Testis (tissue), 3 donors: Measurements from ENCODE around the gene PERP. TPM values are rescaled to one million over a fixed set of nuclear protein-coding genes. Genes with fewer than 3 reads are reported as not detected.

Experiments used
- DNase-seq: peaks from one replicate; pipeline ENCODE4 v3.0.0-alpha.2; 2019
- H3K27ac ChIP-seq, 2 donors: fragments of 200-600 bp; sonication (generic); one replicate each; pipeline ENCODE4 v1.5.1; 2019
- H3K27me3 ChIP-seq: fragments of 200-600 bp; sonication (generic); one replicate; pipeline ENCODE4 v1.5.1; 2019
- H3K36me3 ChIP-seq: fragments of 200-600 bp; sonication (generic); one replicate; pipeline ENCODE4 v1.5.1; 2017; ENCODE audit warnings: low read depth; ENCODE audit errors: missing control alignments
- H3K4me1 ChIP-seq: fragments of 200-600 bp; sonication (generic); one replicate; pipeline ENCODE4 v1.5.1; 2019
- H3K4me3 ChIP-seq, 2 donors: fragments of 200-600 bp; sonication (generic); one replicate each; pipeline ENCODE4 v1.5.1; 2017 to 2019
- H3K9me3 ChIP-seq: fragments of 200-600 bp; sonication (generic); one replicate; pipeline ENCODE4 v1.5.1; 2017
- CTCF ChIP-seq, 3 experiments: fragments of 450-650 bp in 2 of 3; fragments of 200-600 bp in 1 of 3; sonication (generic) in 1 of 3; IDR thresholded peaks; one replicate each; pipeline ENCODE4 v1.5.1; 2016 to 2019; ENCODE audit warnings: antibody characterized with exemption in 3 of 3, mild to moderate bottlenecking in 2 of 3, moderate library complexity in 1 of 3
- POLR2A ChIP-seq: fragments of 450-650 bp; IDR thresholded peaks from one replicate; pipeline ENCODE4 v1.6.1; 2017; ENCODE audit warnings: antibody characterized with exemption, mild to moderate bottlenecking, moderate library complexity
- WGBS, 2 donors: methylation state at CpG; one replicate each; pipeline ENCODE4 v1.1.5; 2018; 5-methylcytosine and 5-hydroxymethylcytosine counted together
- intact Hi-C: fragments of 100-400 bp; cut with DNase I; formaldehyde crosslinking; loops from one replicate; pipeline ENCODE4 v1.15.1; 2023; ENCODE audit warnings: low total_unique reads
- polyA plus RNA-seq: library from polyadenylated mRNA; stranded (reverse); fragments of 350-450 nt; fragmentation: Illumina TruSeq; extraction: RNeasy Lipid Tissue Mini Kit (QIAGEN cat#74804); gene quantifications from one replicate; pipeline ENCODE4 v1.2.3, GENCODE V29; 2014; ENCODE audit warnings: low read depth, low replicate concordance; ENCODE audit not compliant: insufficient read depth
- total RNA-seq, 2 donors: library from RNA; depleted of rRNA; stranded (reverse); fragments of >200 nt; gene quantifications; one replicate each; pipeline ENCODE4 v1.2.3, GENCODE V29; 2016

Gene PERP
- total and polyA plus RNA-seq, 3 donors from 2014 or later: 7.0 to 13.8 (median 8.2) TPM

- intact Hi-C loops: no loop called here
- DNase-seq: no peak
- TF ChIP-seq POLR2A (no peak), CTCF (IDR thresholded peaks at IDR 0.05) (no peak)
- H3K27me3 ChIP-seq: no peaks in the 10 kb centered on the region
- no peaks in the 10 kb centered on the region for H3K4me1 ChIP-seq
- H3K9me3 ChIP-seq: no peaks in the 10 kb centered on the region
- H3K4me3 ChIP-seq: no peak overlapping the region
- no peak overlapping the region for H3K27ac ChIP-seq
- no peaks in the 10 kb centered on the region for H3K36me3 ChIP-seq
- WGBS, 2 donors: 74 to 95% methylated on average over 2 of the region's 2 CpGs
These were observed 28.7 kb downstream of the PERP start for GRCh38 chr6:138078491-138078890.

DNA sequence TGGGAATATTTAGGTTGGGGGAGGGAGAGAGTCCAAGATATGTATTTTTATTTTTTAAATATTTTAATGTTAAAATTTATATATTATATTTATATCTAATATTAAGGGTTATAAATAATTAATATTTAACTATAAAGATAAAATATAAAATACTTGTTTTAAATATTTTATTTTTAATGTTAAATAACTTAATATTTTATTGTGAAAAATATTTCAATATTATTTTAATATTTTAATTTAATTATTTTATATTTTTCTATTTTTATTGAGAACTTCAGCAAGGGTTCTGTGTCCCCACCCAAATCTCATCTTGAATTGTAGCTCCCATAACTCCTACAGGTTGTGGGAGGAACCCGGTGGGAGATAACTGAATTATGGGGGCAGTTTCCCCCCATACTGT is 34.0 kb downstream of the PERP start:
- 85 to 95% methylated on average over 1 of the region's 1 CpG for WGBS, 2 donors
- Histone ChIP-seq H3K27ac (no peak overlapping the region), H3K9me3 (no peaks in the 10 kb centered on the region), H3K4me1 (no peaks in the 10 kb centered on the region), H3K36me3 (no peaks in the 10 kb centered on the region), H3K4me3 (no peak overlapping the region), H3K27me3 (no peaks in the 10 kb centered on the region)
- TF ChIP-seq CTCF (IDR thresholded peaks at IDR 0.05): no peak
- no peak for TF ChIP-seq POLR2A
- DNase-seq: no peak
- intact Hi-C loops: no loop called here

DNA sequence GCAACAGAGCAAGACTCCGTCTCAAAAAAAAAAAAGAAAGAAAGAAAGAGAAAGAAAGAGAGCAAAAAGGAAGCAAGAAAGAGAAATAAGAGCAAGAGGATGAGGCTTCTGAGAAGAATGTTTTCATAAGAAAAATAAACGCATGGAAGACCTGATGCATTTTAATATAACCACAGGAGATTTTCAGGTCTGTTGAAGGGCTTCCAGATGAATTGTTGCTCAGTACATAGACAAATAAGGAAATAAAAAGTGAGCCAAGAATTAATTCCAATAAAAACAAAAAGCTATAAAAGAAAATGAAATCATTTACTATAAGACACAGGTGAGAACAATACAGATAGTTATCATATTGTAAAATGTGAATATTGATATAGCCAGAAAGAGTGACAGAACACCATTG is 43.5 kb downstream of the PERP start:
- H3K27me3 ChIP-seq: no peaks in the 10 kb centered on the region
- no peak overlapping the region for H3K27ac ChIP-seq
- TF ChIP-seq CTCF (IDR thresholded peaks at IDR 0.05): no peak
- no peak for TF ChIP-seq POLR2A
- no peak for DNase-seq
- H3K36me3 ChIP-seq: no peaks in the 10 kb centered on the region
- H3K9me3 ChIP-seq: no peaks in the 10 kb centered on the region
- intact Hi-C loops: no loop called here
- H3K4me1 ChIP-seq: no peaks in the 10 kb centered on the region
- H3K4me3 ChIP-seq: no peak overlapping the region
- 77 to 80% methylated on average over 2 of the region's 2 CpGs for whole genome bisulfite sequencing, 2 donors

GRCh38 chr6:138054982-138055381 is 52.2 kb downstream of the PERP start:
- 46 to 68% methylated on average over 1 of the region's 1 CpG for WGBS, 2 donors
- Histone ChIP-seq H3K4me1 (no peaks in the 10 kb centered on the region), H3K27ac (no peak overlapping the region), H3K27me3 (no peaks in the 10 kb centered on the region), H3K36me3 (no peaks in the 10 kb centered on the region), H3K4me3 (no peak overlapping the region), H3K9me3 (no peaks in the 10 kb centered on the region)
- intact Hi-C loops: no loop called here
- TF ChIP-seq POLR2A: no peak
- no peak for DNase-seq

GRCh38 chr6:138052783-138053182 is 54.4 kb downstream of the PERP start:
- Histone ChIP-seq H3K4me1 (no peaks in the 10 kb centered on the region), H3K27me3 (no peaks in the 10 kb centered on the region), H3K36me3 (no peaks in the 10 kb centered on the region), H3K27ac (no peak overlapping the region), H3K9me3 (no peaks in the 10 kb centered on the region), H3K4me3 (no peak overlapping the region)
- intact Hi-C loops: no loop called here
- no peak for TF ChIP-seq POLR2A
- no peak for TF ChIP-seq CTCF (IDR thresholded peaks at IDR 0.05)
- WGBS, 2 donors: 80 to 91% methylated on average over 2 to 3 of the region's 3 CpGs
- no peak for DNase-seq
